Upper lobe of right lung (tissue), 1 donor: ENCODE data around the gene UROS. TPM values are rescaled to one million over a fixed set of nuclear protein-coding genes. Genes with fewer than 3 reads are reported as not detected.

ENCODE experiments used
- ATAC-seq: fragments of 200-7000 bp; cut with Tn5 transposase; one replicate; pipeline ENCODE4 v1.9.1; 2020; ENCODE audit warnings: mild to moderate bottlenecking, moderate library complexity
- DNase-seq: peaks from one replicate; pipeline ENCODE4 v3.0.0-alpha.2; 2020
- H3K27ac ChIP-seq: fragments of 200-600 bp; one replicate; pipeline ENCODE4 v1.8.0; 2022
- H3K27me3 ChIP-seq: fragments of 200-600 bp; one replicate; pipeline ENCODE4 v1.8.0; 2022; ENCODE audit warnings: mild to moderate bottlenecking
- H3K36me3 ChIP-seq: fragments of 200-600 bp; one replicate; pipeline ENCODE4 v1.8.0; 2022
- H3K4me1 ChIP-seq: fragments of 200-600 bp; one replicate; pipeline ENCODE4 v1.8.0; 2022
- H3K4me3 ChIP-seq: fragments of 200-600 bp; one replicate; pipeline ENCODE4 v1.8.0; 2022; ENCODE audit warnings: mild to moderate bottlenecking
- H3K9me3 ChIP-seq: fragments of 200-600 bp; one replicate; pipeline ENCODE4 v1.8.0; 2022
- CTCF ChIP-seq: fragments of 200-600 bp; IDR thresholded peaks from one replicate; pipeline ENCODE4 v1.8.0; 2022; ENCODE audit warnings: antibody characterized with exemption
- intact Hi-C: fragments of 100-400 bp; cut with DNase I; formaldehyde crosslinking; loops from one replicate; pipeline ENCODE4 v1.11.0; 2022
- long read RNA-seq: library from polyadenylated mRNA; unstranded; transcript quantifications from one replicate; pipeline ENCODE4 v2.0.0, GENCODE V29; 2021
- total RNA-seq: library from RNA; stranded (reverse); fragmentation: NEBNext Ultra II Directional; extraction: Animal tissue kit (Norgen Biotek cat#: 25700); gene quantifications from one replicate; pipeline ENCODE4 v1.2.1, GENCODE V29; 2021
- donor health status: DM: no; HTN: yes; CAD: no; lungs with severe emphysema.

The UROS gene
- 34.2 TPM for total RNA-seq
- long read RNA-seq, transcript UROS-204 (10 exons, 1,342 nt): major isoform, 20 of 30 reads
- long read RNA-seq, partial matches to known transcripts: 1 of 30 reads
- long read RNA-seq, other reads (novel, unspliced or antisense): 9 of 30 reads

- Histone ChIP-seq H3K9me3 (no peaks in the 10 kb centered on the region), H3K27ac (peak within 1 kb of the TSS; percentile 93), H3K27me3 (no peaks in the 10 kb centered on the region), H3K4me3 (peak within 1 kb of the TSS; percentile 98), H3K4me1 (peaks cover 27% of the 10 kb centered on the region), H3K36me3 (peaks cover 15% of the 10 kb centered on the region)
- ATAC-seq (peak; percentile 97), DNase-seq (peak; percentile 96)
- intact Hi-C loops: no loop called here
- TF ChIP-seq CTCF: no peak
Observed at GRCh38 chr10:125822878-125823662, at the start of gene UROS, which contains the start of gene BCCIP. TSS of gene UROS (minus strand) at chr10:125823258. CDS start at chr10:125816499, 6,759 bp downstream. TSS of gene BCCIP (plus strand) at chr10:125823546. CDS start at chr10:125823558, 12 bp downstream.

GRCh38 chr10:125871338-125871737, 48.3 kb upstream of the UROS start:
- DNase-seq (no peak), ATAC-seq (no peak)
- H3K27ac ChIP-seq: no peak overlapping the region
- intact Hi-C loops: no loop called here
- H3K27me3 ChIP-seq: no peaks in the 10 kb centered on the region
- H3K4me1 ChIP-seq: no peaks in the 10 kb centered on the region
- TF ChIP-seq CTCF: no peak
- H3K36me3 ChIP-seq: peaks cover 6% of the 10 kb centered on the region
- H3K4me3 ChIP-seq: no peak overlapping the region
- no peaks in the 10 kb centered on the region for H3K9me3 ChIP-seq

- no peaks in the 10 kb centered on the region for H3K4me1 ChIP-seq
- H3K9me3 ChIP-seq: no peaks in the 10 kb centered on the region
- intact Hi-C loops: no loop called here
Observed at GRCh38 chr10:125868372-125868975, 45.4 kb upstream of the UROS start.

GRCh38 chr10:125866421-125867029, 43.5 kb upstream of the UROS start:
- no peak for TF ChIP-seq CTCF
- Histone ChIP-seq H3K4me3 (no peak overlapping the region), H3K4me1 (no peaks in the 10 kb centered on the region), H3K36me3 (peaks cover 37% of the 10 kb centered on the region), H3K27me3 (no peaks in the 10 kb centered on the region), H3K9me3 (no peaks in the 10 kb centered on the region), H3K27ac (no peak overlapping the region)
- no peak for DNase-seq
- peak; percentile 29 for ATAC-seq
- intact Hi-C loops: no loop called here

More at GRCh38 chr10:125868372-125868975, 45.4 kb upstream of the UROS start:
- DNase-seq: no peak
- Histone ChIP-seq H3K27ac (no peak overlapping the region), H3K36me3 (peaks cover 28% of the 10 kb centered on the region), H3K4me3 (no peak overlapping the region), H3K27me3 (no peaks in the 10 kb centered on the region)
- TF ChIP-seq CTCF: peak; percentile 86
- ATAC-seq: peak; percentile 78

- H3K9me3 ChIP-seq: no peaks in the 10 kb centered on the region
- intact Hi-C loops: no loop called here
- no peak for TF ChIP-seq CTCF
- H3K4me1 ChIP-seq: no peaks in the 10 kb centered on the region
- peaks cover 41% of the 10 kb centered on the region for H3K36me3 ChIP-seq
- no peak for ATAC-seq
- no peak overlapping the region for H3K4me3 ChIP-seq
- H3K27ac ChIP-seq: no peak overlapping the region
- DNase-seq: no peak
- no peaks in the 10 kb centered on the region for H3K27me3 ChIP-seq
Observed at GRCh38 chr10:125865120-125865519, 42.1 kb upstream of the UROS start.
